Measurements from ENCODE around the gene RSL1D1.

GRCh38 chr16:11833951-11834695 is 17.2 kb downstream of the RSL1D1 start:
- TF ChIP-seq CTCF (IDR thresholded peaks at IDR 0.05) (no peak), USF2 (IDR thresholded peaks at IDR 0.05; ENCODE audit: borderline replicate concordance, low read depth, low read length) (no peak), GABPA (IDR thresholded peaks at IDR 0.05; ENCODE audit: low read depth) (no peak), POLR2AphosphoS5 (IDR thresholded peaks at IDR 0.05; ENCODE audit: low read depth, low read length) (no peak), RAD21 (IDR thresholded peaks at IDR 0.05; ENCODE audit: low read length) (no peak)
- TF ChIP-seq, protein P1, sequence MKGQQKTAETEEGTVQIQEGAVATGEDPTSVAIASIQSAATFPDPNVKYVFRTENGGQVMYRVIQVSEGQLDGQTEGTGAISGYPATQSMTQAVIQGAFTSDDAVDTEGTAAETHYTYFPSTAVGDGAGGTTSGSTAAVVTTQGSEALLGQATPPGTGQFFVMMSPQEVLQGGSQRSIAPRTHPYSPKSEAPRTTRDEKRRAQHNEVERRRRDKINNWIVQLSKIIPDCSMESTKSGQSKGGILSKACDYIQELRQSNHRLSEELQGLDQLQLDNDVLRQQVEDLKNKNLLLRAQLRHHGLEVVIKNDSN (IDR thresholded peaks at IDR 0.05; ENCODE audit: borderline replicate concordance, low read depth), result no peak
